HepG2 (cell line): ENCODE results near the gene DICER1. TPM values are rescaled to one million over a fixed set of nuclear protein-coding genes. Genes with fewer than 3 reads are reported as not detected.

Experiments
- ARNT ChIP-seq: fragments of 450-650 bp; IDR thresholded peaks from 2 replicates; pipeline ENCODE4 v1.6.1; 2017
- CCAR2 ChIP-seq: fragments of 200-400 bp; formaldehyde crosslinking; optimal IDR thresholded peaks from 2 replicates; pipeline ENCODE3; 2018; ENCODE audit warnings: low read depth, mild to moderate bottlenecking, low read length, moderate library complexity
- ISL2 ChIP-seq: sonication (generic); formaldehyde crosslinking; IDR thresholded peaks from 2 replicates; pipeline ENCODE4 v1.5.0; 2020; ENCODE audit warnings: missing genetic modification reagents
- KLF16 ChIP-seq, 2 experiments: sonication (generic) in 1 of 2; formaldehyde crosslinking in 1 of 2; IDR thresholded peaks; 2 replicates each; pipeline versions ENCODE4 v1.6.1 to v1.8.0; 2016 to 2023; ENCODE audit warnings: missing genetic modification reagents in 2 of 2, missing compliant biosample characterization in 1 of 2
- NFKBIZ ChIP-seq: IDR thresholded peaks from 2 replicates; pipeline ENCODE4 v1.6.1; 2018; ENCODE audit warnings: missing genetic modification reagents, missing compliant biosample characterization
- SAFB2 ChIP-seq: sonication (generic); formaldehyde crosslinking; IDR thresholded peaks from 2 replicates; pipeline ENCODE4 v1.5.1; 2020; ENCODE audit warnings: missing genetic modification reagents, low read depth, mild to moderate bottlenecking, borderline replicate concordance
- ZNF225 ChIP-seq: sonication (generic); formaldehyde crosslinking; IDR thresholded peaks from 2 replicates; pipeline ENCODE4 v1.4.0; 2020; ENCODE audit warnings: mild to moderate bottlenecking, missing genetic modification reagents
- ZNF34 ChIP-seq: sonication (generic); formaldehyde crosslinking; IDR thresholded peaks from 2 replicates; pipeline ENCODE4 v1.4.0; 2020; ENCODE audit warnings: mild to moderate bottlenecking, missing genetic modification reagents, borderline replicate concordance
- ZNF629 ChIP-seq: sonication (generic); formaldehyde crosslinking; conservative IDR thresholded peaks from 2 replicates; pipeline ENCODE4 v1.5.0; 2020; ENCODE audit warnings: missing genetic modification reagents
- ZNF792 ChIP-seq: IDR thresholded peaks from 2 replicates; pipeline ENCODE4 v1.6.1; 2016
- ZNF850 ChIP-seq: sonication (generic); formaldehyde crosslinking; conservative IDR thresholded peaks from 2 replicates; pipeline ENCODE4 v1.9.0; 2021; ENCODE audit warnings: mild to moderate bottlenecking, missing genetic modification reagents
- polyA plus RNA-seq, 8 experiments: library from polyadenylated mRNA; depleted of rRNA in 3 of 8; stranded (reverse) in 7 of 8; unstranded in 1 of 8; fragments of >200 nt; fragmentation: Illumina TruSeq in 4 of 8; extraction: Trizol in 4 of 8; gene quantifications; 2 replicates each; pipeline versions ENCODE4 v1.2.1 to v1.2.3, GENCODE V29; 2011 to 2016; ENCODE audit warnings: low read depth in 4 of 8, missing spikeins in 1 of 8, mixed read lengths in 1 of 8; ENCODE audit not compliant: insufficient read depth in 1 of 8
- total RNA-seq, 5 experiments: library from RNA; depleted of rRNA; stranded (reverse); fragments of >200 nt; fragmentation: Illumina TruSeq; extraction: Trizol; gene quantifications; 2 replicates each; pipeline ENCODE4 v1.2.3, GENCODE V29; 2016; ENCODE audit warnings: low read depth in 1 of 5
- TF ChIP-seq, protein P1 (sequence below): sonication (generic); formaldehyde crosslinking; IDR thresholded peaks from 2 replicates; pipeline ENCODE4 v1.5.0; 2020; ENCODE audit warnings: mild to moderate bottlenecking, missing genetic modification reagents, borderline replicate concordance
- TF ChIP-seq, protein P2 (sequence below): sonication (generic); formaldehyde crosslinking; IDR thresholded peaks from 2 replicates; pipeline ENCODE4 v1.4.0; 2020; ENCODE audit warnings: mild to moderate bottlenecking, missing genetic modification reagents
- TF ChIP-seq, protein P3 (sequence below): sonication (generic); formaldehyde crosslinking; IDR thresholded peaks from 2 replicates; pipeline ENCODE4 v1.5.0; 2020; ENCODE audit warnings: missing genetic modification reagents
- TF ChIP-seq, protein P4 (sequence below): sonication (generic); formaldehyde crosslinking; IDR thresholded peaks from 2 replicates; pipeline ENCODE4 v1.5.0; 2020; ENCODE audit warnings: mild to moderate bottlenecking, missing genetic modification reagents

Gene DICER1
- total and polyA plus RNA-seq, 2 of the 13 experiments (the other 11 are each of a cell fraction or from before 2014, with no cell fraction given): 31.8 to 61.9 TPM

DNA sequence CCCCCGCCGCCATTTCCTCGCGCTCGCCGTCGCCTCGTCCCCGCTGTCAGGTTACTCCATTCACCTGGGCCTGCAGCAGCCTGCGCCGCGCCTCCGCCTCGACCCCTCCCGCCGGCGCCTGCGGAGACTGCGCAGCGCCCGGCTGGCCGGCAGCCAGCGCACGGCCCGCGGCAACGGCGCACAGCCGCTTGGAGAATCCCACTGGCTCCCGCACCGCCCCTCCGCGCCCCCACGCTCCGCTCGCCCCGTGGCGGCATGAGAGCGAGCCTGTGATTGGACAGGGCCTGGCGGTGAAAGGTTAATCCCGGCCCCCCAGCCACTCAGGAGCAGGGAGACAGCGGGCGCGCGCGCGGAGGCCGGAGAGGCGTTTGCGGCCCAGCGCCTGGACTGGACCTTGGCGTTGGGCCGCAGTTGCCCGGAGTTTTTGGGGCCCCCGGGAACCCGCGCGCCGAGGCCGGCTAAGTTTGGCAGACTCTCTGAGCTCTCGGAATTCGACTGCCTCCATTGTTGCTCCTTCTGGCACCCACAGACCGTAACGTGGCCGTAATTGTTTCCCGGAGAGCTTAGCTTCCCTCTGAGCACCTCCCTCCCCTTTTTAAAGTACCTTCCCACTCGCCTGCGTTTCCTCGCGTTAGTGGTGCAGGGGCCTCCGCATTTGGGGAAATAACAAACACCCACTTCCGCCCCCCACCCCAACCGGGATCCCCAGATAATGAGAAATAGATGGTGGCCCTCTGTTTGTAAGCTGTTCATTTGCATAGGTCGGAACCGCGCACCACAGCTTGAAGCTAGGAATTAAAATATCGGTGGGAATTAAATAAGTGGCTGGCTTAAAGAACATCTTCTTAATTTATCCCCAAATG is at the start of gene DICER1 (continued):
- no peak for TF ChIP-seq CCAR2
- TF ChIP-seq ZNF792 (CRISPR knock-in tag): peak; percentile 52; the same call in 1 of the 2 replicates
- TF ChIP-seq KLF16 (CRISPR knock-in tag; IDR thresholded peaks at IDR 0.05): peak in 1 of 2 experiments; percentile 62; a peak in 2 of 4 replicates
- TF ChIP-seq, protein P1, sequence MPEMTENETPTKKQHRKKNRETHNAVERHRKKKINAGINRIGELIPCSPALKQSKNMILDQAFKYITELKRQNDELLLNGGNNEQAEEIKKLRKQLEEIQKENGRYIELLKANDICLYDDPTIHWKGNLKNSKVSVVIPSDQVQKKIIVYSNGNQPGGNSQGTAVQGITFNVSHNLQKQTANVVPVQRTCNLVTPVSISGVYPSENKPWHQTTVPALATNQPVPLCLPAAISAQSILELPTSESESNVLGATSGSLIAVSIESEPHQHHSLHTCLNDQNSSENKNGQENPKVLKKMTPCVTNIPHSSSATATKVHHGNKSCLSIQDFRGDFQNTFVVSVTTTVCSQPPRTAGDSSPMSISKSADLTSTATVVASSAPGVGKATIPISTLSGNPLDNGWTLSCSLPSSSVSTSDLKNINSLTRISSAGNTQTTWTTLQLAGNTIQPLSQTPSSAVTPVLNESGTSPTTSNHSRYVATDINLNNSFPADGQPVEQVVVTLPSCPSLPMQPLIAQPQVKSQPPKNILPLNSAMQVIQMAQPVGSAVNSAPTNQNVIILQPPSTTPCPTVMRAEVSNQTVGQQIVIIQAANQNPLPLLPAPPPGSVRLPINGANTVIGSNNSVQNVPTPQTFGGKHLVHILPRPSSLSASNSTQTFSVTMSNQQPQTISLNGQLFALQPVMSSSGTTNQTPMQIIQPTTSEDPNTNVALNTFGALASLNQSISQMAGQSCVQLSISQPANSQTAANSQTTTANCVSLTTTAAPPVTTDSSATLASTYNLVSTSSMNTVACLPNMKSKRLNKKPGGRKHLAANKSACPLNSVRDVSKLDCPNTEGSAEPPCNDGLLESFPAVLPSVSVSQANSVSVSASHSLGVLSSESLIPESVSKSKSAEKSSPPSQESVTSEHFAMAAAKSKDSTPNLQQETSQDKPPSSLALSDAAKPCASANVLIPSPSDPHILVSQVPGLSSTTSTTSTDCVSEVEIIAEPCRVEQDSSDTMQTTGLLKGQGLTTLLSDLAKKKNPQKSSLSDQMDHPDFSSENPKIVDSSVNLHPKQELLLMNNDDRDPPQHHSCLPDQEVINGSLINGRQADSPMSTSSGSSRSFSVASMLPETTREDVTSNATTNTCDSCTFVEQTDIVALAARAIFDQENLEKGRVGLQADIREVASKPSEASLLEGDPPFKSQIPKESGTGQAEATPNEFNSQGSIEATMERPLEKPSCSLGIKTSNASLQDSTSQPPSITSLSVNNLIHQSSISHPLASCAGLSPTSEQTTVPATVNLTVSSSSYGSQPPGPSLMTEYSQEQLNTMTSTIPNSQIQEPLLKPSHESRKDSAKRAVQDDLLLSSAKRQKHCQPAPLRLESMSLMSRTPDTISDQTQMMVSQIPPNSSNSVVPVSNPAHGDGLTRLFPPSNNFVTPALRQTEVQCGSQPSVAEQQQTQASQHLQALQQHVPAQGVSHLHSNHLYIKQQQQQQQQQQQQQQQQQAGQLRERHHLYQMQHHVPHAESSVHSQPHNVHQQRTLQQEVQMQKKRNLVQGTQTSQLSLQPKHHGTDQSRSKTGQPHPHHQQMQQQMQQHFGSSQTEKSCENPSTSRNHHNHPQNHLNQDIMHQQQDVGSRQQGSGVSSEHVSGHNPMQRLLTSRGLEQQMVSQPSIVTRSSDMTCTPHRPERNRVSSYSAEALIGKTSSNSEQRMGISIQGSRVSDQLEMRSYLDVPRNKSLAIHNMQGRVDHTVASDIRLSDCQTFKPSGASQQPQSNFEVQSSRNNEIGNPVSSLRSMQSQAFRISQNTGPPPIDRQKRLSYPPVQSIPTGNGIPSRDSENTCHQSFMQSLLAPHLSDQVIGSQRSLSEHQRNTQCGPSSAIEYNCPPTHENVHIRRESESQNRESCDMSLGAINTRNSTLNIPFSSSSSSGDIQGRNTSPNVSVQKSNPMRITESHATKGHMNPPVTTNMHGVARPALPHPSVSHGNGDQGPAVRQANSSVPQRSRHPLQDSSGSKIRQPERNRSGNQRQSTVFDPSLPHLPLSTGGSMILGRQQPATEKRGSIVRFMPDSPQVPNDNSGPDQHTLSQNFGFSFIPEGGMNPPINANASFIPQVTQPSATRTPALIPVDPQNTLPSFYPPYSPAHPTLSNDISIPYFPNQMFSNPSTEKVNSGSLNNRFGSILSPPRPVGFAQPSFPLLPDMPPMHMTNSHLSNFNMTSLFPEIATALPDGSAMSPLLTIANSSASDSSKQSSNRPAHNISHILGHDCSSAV (CRISPR knock-in tag): no peak
- 0 out of 2 replicates have a peak, but pooled peaks have one; percentile 46 for TF ChIP-seq ISL2 (CRISPR knock-in tag)
- no peak for TF ChIP-seq ZNF850 (CRISPR knock-in tag)
- no peak for TF ChIP-seq ZNF629 (CRISPR knock-in tag)
- TF ChIP-seq ZNF34 (CRISPR knock-in tag): 0 out of 2 replicates have a peak, but pooled peaks have one; percentile 19
- TF ChIP-seq, protein P2, sequence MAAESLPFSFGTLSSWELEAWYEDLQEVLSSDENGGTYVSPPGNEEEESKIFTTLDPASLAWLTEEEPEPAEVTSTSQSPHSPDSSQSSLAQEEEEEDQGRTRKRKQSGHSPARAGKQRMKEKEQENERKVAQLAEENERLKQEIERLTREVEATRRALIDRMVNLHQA: no peak
- TF ChIP-seq NFKBIZ (CRISPR knock-in tag): no peak
- TF ChIP-seq SAFB2 (CRISPR knock-in tag): no peak
- TF ChIP-seq ARNT: no peak
- TF ChIP-seq, protein P3, sequence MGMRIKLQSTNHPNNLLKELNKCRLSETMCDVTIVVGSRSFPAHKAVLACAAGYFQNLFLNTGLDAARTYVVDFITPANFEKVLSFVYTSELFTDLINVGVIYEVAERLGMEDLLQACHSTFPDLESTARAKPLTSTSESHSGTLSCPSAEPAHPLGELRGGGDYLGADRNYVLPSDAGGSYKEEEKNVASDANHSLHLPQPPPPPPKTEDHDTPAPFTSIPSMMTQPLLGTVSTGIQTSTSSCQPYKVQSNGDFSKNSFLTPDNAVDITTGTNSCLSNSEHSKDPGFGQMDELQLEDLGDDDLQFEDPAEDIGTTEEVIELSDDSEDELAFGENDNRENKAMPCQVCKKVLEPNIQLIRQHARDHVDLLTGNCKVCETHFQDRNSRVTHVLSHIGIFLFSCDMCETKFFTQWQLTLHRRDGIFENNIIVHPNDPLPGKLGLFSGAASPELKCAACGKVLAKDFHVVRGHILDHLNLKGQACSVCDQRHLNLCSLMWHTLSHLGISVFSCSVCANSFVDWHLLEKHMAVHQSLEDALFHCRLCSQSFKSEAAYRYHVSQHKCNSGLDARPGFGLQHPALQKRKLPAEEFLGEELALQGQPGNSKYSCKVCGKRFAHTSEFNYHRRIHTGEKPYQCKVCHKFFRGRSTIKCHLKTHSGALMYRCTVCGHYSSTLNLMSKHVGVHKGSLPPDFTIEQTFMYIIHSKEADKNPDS (CRISPR knock-in tag): no peak
- TF ChIP-seq, protein P4, sequence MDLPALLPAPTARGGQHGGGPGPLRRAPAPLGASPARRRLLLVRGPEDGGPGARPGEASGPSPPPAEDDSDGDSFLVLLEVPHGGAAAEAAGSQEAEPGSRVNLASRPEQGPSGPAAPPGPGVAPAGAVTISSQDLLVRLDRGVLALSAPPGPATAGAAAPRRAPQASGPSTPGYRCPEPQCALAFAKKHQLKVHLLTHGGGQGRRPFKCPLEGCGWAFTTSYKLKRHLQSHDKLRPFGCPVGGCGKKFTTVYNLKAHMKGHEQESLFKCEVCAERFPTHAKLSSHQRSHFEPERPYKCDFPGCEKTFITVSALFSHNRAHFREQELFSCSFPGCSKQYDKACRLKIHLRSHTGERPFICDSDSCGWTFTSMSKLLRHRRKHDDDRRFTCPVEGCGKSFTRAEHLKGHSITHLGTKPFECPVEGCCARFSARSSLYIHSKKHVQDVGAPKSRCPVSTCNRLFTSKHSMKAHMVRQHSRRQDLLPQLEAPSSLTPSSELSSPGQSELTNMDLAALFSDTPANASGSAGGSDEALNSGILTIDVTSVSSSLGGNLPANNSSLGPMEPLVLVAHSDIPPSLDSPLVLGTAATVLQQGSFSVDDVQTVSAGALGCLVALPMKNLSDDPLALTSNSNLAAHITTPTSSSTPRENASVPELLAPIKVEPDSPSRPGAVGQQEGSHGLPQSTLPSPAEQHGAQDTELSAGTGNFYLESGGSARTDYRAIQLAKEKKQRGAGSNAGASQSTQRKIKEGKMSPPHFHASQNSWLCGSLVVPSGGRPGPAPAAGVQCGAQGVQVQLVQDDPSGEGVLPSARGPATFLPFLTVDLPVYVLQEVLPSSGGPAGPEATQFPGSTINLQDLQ (CRISPR knock-in tag): no peak
- no peak; the same call in 1 of the 2 replicates for TF ChIP-seq ZNF225 (CRISPR knock-in tag)
